GM21367 (cell line): Measurements from ENCODE around the gene STUM.
"Not testable (repeated sequence)": the region's sequence is repeated elsewhere in the genome, so short reads cannot be mapped to it uniquely, and the experiment has no call there.

ENCODE experiments used
- ATAC-seq: cut with Tn5 transposase; IDR thresholded peaks from one replicate; pipeline ENCODE4 v1.9.1; 2021; ENCODE audit not compliant: unreplicated experiment

STUM gene

DNA sequence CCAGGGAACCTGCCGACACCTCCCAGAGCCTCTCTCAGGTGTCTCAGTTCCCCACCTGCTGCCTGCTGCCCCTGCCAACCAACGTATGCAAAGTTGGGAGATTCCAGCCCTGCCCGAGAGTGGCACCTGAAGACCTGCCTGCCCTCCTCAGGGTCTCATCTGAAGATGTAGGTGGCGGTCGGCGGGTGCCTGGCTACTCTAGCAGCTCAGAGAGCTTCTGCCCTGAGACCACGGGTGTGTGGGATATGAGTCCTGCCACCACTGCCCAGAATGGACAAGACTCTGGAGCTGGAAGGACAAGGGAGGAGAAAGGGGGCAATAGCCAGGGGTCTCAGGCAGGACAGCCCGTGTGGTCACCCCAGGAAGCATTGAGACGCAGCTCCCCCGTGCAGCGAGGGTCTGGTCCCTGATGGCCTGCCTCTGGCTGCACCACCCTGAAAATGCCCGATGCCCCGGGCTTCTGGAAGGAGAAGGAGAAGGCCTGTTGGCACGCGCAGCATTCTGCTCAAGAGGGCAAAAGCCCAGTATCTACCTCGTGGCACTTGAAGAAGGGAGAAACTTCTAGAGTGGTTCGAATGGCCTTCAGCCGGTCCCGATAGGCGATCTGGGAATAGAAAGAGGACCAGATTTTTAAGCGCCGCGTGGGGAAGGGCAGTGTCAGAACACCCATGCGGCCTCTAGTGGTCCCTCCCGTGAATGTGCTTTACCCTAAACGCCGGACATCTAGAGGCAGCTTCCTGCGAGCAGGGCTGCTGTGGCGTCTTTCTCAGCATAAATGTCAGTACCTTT lies 88.8 kb downstream of the STUM start:
- ATAC-seq: no peak

DNA sequence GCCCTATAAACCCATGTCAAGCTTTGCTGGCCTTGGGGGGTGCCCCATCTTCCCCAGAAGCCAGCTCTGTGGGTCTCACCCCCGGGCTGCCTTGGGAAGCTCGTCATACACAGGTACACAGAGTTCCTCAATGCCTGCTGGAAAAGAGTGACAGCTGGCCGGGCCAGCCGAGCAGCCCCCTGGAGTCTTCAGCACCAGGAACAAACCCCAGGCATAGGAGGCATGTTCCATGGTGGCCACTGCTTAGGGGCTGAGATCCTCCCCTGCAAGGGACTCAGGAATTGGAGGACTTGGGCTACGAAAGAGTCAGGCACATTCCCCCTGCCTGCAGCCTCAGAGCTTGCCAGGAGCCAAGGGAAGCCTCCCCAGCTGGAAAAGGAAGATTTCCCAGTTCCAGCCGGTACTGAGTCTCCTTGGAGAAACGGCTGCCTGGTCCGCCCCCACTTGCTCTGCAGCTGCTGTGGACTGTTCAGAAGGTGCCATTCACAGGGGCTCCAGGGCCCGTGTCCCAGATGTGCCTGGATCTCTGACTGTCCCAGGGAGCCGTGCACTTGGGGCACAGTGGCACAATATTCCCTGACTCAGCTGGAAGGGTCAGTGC lies 89.5 kb downstream of the STUM start:
- no peak for ATAC-seq

DNA sequence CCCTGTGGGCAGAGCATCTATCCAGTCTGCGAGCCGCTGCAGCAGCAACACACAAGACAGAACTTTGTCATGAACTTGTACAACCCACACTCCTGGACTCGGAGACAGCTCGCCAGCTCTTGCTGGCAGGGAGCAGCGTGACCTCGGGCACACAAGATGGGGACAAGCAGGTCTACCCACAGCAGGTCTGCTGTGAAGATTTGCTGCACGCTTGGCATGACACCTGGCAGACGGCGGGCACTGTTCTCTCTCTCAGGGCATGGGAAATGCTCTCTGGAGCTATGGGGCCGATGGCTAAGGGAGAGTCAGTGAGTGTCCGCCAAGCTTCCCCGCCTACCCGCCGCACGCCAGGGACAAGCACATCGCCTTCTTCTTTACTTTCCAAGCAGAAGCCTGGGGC lies 90.0 kb downstream of the STUM start:
- ATAC-seq: no peak

DNA sequence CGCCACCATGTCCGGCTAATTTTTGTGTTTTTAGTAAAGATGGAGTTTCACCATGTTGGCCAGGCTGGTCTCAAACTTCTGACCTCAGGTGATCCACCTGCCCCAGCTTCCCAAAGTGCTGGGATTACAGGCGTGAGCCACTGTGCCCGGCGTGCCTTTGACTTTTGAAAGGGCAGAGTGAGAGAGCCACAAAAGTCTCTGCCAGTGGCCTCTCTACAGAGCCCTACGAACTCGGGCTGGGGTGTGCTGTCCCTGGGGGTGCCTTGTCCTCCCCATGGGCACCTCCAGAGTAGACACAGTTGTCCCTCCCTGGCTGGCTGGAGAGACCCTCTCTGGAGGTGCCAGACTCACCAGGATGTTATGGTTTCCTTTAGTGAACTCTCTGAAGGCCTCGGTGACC lies 90.6 kb downstream of the STUM start:
- ATAC-seq: not testable (repeated sequence)

DNA sequence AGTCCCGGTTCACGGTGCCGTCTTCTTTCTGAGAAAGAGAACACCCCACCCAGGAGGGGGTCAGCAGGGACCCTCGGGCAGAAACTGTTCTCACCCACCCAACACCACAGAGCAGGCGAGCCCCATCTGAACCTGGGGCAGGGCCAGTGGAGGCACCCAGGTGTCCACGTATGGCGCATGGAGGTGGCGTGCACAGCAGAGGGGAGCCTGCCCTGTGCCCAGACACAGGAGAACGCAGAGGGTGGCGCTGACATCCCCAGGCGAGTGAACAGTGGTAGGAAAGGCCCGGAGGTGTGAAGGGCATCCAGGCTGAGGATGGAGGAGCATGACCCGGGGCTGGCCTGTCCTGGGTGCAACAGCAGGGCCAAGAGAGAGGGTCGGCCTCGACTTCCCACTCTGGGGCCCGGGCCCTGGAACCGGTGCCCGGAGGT lies 91.1 kb downstream of the STUM start:
- ATAC-seq: no peak

DNA sequence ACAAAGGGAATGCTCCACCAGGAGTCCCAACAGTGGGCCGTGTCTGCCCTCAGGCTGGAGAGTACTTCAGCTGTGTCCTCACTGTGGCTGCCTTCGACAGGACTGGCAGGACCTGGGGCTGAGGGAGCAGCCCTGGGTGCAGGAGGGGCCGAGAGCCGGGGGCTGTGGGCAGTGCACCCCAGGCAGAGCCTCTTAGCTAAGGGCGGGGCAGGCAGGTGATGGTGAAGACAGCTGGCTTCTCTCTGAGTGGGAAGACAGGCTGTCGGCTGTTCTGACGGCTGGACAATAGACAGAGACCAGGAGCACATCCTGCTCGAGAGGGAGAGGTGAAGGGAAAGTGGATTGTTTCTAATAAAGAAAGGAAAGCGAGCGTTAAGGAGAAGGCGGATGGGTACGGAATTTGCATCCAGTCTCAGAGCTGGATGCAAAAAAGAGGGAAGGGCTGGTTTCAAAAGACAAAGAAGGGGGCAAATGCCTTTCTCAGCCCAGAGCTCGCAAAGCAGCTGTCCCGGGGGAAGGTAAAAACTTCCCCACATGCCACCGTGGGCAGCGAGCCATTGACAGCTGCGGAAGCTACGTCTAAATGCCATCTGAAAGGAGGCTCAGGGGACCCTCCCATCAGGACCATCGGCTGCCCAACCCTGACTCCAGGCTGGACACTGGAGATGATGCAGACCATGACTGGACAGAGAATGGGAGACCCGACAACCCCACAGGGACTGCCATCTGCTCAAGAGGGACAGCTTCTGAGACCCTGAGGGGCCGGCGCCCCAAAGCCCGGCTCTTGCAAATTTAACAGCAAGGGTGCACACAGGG lies 92.0 kb downstream of the STUM start:
- no peak for ATAC-seq

DNA sequence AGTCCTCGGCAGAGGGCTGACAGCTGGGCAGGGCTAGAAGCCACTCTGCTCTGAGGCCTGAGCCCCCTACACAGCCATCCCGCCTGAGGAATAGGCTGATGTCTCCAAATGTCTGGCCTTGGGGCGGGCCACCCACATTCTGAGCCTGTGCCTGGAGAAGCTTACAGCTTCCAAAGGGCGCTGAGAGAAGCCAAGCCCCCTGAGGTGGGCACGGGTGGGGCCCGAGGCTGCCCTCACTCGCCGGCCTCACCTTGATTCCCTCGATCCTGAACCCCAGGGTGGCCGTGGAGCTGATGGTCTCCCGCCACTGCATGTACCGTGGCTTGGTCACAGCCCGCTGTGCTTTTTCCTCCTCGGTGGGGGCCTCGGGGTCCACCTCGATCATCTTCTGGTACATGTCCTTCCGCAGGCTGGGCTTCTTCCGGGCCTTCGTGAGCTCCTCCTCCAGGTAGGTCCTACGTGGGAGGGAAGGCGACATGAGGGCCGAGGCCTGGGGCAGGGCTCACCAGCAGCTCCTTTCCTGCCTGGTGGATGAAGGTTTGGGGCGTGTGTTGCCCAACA lies 93.2 kb downstream of the STUM start:
- ATAC-seq: no peak

DNA sequence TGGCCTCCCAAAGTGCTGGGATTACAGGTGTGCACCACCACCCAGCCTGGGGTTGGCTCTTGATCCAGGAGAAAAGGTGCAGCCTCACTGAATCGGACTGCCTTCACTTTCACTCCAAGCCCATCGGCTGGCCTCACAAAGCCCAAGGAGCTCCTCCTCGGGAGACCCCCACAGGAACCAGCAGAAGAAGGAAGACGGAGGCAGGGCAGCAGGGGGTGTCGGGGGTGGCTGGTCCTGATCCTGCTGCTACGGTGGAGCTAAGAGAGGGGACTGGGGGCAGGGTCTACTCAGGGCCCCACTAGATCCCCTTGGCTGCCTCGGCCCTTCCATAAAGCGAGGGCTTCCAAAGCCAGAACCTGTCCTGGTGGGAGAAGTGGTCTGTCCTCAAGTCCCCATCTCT lies 93.9 kb downstream of the STUM start:
- no peak for ATAC-seq

DNA sequence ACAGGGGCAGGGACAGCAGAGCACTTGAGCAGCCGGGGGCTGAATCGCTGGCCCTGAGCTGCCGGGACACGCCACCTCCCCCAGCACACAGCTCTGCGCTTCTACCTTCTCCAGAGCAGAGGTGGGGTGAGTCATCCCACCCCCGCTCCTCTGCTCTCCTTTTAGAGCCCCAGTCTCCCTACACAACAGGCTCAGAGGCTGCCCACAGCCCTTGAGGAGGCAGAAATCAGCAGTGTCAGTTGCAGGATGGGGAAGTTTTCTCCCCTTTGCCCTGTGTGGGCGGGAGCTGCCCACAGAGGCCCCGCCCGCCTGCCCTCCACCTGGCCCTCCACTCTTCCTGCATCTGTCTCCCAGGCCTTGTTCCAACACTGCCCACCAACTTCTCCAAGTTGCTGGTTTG lies 94.6 kb downstream of the STUM start:
- ATAC-seq: peak; percentile 56

DNA sequence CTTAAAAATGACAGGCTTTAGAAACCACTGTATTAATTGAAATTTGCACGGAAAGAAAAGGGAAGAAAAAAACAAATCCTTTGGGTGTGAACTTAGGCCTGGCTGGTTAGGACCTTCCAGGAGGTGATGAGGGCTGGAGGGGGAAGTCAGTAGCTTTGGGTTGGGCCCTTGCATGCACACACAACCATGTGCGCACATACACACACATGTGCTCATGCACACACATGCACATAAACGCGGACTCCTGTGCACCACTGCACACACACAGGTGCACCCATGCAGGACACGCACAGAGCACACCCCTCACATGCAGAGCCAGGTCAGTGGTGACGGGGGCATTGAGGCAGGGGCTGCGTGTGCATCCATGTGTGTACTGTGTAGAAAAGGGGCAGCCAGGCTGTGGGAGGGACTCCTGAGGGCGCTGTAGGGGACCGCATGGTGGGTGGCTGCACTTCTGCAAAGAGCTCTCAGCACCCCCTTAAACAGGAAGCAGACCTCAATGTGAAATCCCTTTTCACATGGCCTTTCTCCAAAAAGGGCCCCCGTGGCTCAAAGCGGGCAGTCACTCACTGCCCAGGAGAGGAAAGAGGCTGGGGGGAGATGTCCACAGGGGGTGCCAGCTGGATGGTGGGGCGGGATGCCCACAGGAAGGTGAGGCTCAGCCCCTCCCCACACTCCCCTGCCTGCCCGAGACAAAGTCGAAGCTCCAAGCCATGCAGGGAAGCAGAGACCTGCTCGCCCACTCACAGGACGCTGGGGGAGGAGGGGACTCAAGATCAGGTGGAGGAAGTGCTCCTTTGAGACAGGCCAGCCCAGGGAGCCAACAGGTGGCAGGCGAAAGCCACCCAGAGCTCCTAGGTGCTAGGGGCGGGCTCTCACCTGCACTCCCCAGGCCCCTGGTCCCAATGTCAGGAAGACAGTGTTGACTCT lies 95.3 kb downstream of the STUM start:
- peak; percentile 42 for ATAC-seq

DNA sequence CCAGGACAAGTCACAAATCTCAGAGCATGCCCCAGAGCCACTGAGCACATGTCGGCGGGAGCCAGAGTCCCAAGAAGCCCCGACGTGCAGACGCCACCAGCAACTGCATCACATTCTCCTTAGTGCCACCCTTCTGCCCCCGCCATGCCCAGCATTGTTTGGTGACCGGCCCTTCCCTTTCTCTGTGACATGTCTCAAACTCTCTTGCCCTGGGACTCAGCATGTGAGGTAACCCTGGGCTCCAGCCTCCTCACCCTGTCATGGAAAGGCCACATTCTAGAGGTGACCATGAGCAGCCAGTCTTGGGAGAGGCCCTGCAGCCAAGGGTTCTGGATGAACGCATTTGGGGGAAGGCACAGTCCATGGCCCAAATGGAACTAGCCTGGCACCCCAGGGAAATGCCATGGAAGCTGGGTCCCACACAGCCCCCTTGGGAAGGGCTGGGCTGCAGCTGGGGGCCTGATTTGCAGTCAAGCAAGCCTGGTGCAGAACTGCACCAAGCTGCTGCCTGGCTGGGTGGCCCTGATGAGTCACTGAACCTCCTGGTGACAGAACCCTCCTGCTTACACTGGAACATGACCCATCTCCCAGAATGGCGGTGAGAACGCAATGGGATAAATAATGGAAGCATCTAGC lies 96.1 kb downstream of the STUM start:
- no peak for ATAC-seq

DNA sequence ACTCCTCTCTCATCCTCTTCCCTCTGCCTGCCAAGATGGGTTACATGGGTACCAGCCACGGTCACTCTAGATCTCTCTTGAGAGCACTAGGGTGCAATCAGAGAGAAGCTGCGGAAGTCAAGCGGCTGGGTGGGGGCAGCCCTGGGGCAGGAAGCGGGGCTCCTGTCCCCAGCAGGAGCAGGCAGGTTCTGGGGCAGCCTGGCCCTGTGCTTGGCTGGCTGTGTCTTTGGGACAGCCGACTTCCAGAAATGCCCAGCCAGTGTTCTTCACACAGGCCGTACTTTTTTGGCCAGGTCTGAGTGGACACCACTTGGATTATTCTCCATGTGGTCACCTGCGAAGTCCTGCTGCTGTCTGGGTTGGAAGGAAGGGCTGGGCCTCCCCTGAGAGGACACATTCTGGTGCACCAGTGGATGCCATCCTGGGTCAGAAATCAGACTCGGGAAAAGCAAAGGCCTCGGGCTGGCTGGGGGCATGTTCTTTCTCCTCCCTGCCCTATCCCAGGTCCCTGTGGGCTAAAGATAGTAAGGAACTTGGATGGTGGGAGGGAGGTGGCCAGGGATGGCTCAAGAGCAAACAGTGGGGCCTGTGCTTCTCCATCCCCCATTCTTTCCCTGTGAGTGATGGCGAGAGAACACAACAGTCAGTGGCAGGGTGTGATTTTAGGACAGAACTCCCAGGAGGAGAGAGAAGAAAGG lies 96.9 kb downstream of the STUM start:
- ATAC-seq: no peak

DNA sequence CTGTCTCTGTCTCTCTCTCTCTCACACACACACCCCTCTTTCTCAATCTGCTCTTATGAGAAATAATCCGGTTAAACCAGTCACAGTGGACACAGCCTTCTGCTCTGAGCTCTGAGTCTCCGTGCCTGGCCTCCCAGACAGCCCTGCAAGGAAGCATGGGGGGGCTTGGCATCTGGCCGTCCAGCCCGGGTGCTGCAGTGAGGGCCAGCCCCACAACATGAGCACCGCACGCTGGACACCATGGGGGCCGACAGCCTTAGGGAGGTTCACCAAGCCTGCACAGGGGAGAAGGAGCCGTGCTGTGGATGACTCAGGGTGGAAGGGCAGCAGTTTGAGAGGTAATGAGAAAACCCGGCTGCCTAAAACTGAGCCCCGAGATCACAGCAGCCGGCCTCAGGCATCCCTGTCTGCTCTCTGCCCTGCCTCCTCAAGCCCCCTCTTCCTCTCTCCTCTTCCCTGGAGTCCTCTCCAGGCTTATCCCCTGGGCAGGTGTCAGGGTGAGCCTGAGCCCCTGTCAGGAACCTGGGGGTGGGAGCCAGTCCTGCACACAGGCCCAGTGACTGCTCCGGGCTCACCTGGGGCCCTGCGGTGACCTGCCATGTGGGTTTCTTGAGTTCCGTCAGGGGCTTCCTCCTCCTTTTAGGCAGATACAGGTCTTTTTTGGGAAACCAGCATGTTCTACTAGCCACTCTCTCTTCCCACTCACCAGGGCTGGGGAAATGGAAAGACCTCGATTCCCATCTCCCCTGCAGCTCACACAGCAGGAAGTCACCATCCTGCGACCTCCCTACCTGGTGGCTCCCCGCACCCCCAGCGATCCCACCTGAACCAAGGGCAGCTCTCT lies 97.7 kb downstream of the STUM start:
- ATAC-seq: no peak

DNA sequence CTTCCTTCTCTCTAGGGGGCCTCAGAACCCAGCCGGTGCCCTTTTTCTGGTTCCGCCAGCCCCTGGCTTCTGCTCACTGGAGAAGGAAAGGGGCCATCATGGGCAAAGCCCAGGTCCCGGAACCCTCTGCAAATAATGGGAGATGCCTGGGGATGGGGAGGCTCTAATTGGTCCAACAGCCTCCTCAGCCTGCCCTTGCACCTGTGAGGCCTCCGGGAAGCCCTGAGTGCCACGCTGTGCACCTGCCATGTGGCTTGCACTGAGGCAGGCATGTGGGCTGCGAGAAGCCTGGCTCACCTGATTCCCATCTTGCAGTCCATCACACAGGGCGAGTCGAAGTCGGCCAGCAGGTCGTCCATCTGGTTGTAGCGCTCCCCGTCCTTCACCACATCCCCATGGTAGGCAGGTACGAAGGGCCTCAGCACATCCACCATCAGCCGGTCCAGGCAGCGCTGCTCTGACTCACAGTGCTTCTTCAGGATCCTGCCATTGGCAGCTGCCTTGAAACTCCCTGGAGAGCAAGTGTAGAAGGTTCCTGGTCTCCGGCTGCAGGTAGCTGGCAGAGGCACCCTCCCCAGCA lies 98.4 kb downstream of the STUM start:
- ATAC-seq: no peak

DNA sequence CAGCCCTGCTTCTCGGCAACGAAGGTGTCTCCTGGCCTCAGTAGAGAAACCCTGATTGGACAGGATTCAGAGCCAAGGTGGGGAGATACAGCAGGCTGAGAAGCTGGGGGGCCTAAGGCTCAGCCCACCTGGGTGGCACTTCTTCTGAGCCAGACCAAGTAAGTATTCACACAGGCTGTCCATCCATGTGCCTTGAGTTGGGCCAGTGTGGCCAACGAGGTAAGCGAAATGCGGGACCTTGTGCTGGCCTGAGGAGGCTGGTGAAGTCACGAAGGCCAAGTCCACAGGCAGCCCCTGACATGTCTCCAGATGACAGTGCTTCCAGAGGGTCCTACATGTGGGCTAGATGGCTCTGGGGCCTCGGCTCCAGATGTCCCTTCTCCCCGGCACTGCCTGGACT lies 99.2 kb downstream of the STUM start:
- ATAC-seq: no peak

DNA sequence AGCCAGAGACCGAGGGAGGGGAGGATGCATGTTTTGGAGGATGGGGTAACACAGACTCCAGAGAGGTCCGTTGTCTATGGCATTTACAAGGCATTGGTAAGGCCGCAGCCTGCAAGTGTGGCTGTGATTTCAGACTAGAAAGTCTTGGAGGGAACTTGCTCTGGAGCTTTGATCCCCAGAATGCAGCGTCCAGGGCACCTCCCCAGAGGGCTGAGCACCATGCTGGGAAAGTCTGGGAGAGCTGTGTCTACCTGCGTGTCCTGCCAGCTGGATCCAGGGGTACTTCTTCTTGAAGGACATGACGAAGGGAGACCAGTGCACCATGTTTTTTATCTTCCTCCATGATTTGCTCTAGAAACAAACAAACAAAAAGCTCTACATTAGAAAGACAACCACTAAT lies 99.9 kb downstream of the STUM start:
- ATAC-seq: no peak

DNA sequence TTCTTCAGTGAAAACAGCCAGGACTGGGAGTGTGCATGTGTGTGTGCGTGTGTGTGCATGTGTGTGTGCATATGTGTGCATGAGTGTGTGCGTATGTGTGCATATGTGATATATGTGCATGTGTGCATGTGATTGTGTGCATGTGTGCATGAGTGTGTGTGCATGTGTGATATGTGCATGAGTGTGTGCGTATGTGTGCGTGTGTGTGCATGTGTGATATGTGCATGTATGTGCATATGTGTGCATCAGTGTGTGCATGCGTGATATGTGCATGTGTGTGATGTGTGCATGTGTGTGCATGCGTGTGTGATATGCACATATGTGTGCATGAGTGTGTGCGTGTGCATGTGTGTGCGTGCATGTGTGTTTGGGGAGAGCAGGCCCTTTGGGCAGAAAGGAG lies 100.7 kb downstream of the STUM start:
- ATAC-seq: no peak

DNA sequence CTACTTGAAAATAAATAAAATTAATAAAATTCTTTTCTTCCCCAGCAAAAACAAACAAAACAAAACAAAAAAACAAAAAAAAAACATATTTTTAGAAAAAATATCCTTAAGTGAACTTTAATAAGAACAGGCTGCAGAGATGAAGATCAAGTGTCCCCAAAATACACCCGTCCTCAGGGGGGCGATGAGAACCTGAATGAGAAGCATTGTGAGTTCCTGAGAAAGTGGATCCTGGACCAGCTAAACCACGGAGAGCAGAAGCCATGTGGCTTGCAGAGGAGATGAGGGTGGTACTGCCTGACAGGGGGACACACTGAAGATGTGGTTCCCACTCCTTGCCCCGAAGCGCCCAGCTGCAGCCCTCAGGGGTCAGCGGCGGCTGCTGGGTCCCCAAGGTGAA lies 101.2 kb downstream of the STUM start:
- no peak for ATAC-seq
